PC-9 (cell line): ENCODE measurements around the gene MFN1. TPM values are rescaled to one million over a fixed set of nuclear protein-coding genes. Genes with fewer than 3 reads are reported as not detected.
"Not testable (repeated sequence)": the region's sequence is repeated elsewhere in the genome, so short reads cannot be mapped to it uniquely, and the experiment has no call there.

Experiments used
- BruUV-seq: library from RNA; stranded (reverse); fragments of 400-500 nt; replicated peaks from 2 replicates; lab custom pipeline; 2021; lab: Mats Ljungman, UMichigan
- CTCF ChIA-PET: fragments of 300-600 bp; sonication (Branson Sonifier 250); formaldehyde crosslinking; loops from one replicate; lab custom pipeline; 2022; ENCODE audit warnings: antibody characterized with exemption; lab: Charles Lee
- POLR2A ChIA-PET: fragments of 300-600 bp; sonication (Branson Sonifier 250); formaldehyde crosslinking; loops from one replicate; lab custom pipeline; 2022; ENCODE audit warnings: antibody characterized with exemption; ENCODE audit not compliant: unreplicated experiment; lab: Charles Lee
- DNase-seq, 2 experiments: peaks; one replicate each; pipeline versions ENCODE4 v3.0.0 to v3.0.0-alpha.2; 2015 to 2022; ENCODE audit warnings: mixed read lengths in 1 of 2
- H2AFZ ChIP-seq: fragments of 200-600 bp; sonication (generic); 2 replicates; pipeline ENCODE4 v1.8.1; 2017; ENCODE audit warnings: antibody characterized with exemption
- H3F3A ChIP-seq: fragments of 200-600 bp; sonication (generic); 2 replicates; pipeline ENCODE4 v1.8.1; 2017; ENCODE audit warnings: antibody characterized with exemption, mild to moderate bottlenecking, low read depth; ENCODE audit not compliant: insufficient read depth
- H3K27ac ChIP-seq: fragments of 200-600 bp; sonication (generic); 2 replicates; pipeline ENCODE4 v1.6.1; 2016; ENCODE audit warnings: mixed run types
- H3K27me3 ChIP-seq: fragments of 200-600 bp; sonication (generic); 2 replicates; pipeline ENCODE4 v1.6.1; 2016; ENCODE audit warnings: low read depth, mixed run types; ENCODE audit not compliant: insufficient read depth
- H3K36me3 ChIP-seq: fragments of 200-600 bp; sonication (generic); 2 replicates; pipeline ENCODE4 v1.6.1; 2016; ENCODE audit warnings: low read depth, mixed run types
- H3K4me1 ChIP-seq: fragments of 200-600 bp; sonication (generic); replicated peaks from 2 replicates; pipeline ENCODE4 v1.6.1; 2016; ENCODE audit warnings: mixed run types; ENCODE audit not compliant: insufficient read depth
- H3K4me2 ChIP-seq: fragments of 200-600 bp; sonication (generic); 2 replicates; pipeline ENCODE4 v1.6.1; 2017; ENCODE audit warnings: mixed run types
- H3K4me3 ChIP-seq: fragments of 200-600 bp; sonication (generic); 2 replicates; pipeline ENCODE4 v1.6.1; 2016; ENCODE audit warnings: mixed run types
- H3K79me2 ChIP-seq: fragments of 200-600 bp; sonication (generic); 2 replicates; pipeline ENCODE4 v1.6.1; 2017; ENCODE audit warnings: low read depth, mixed run types
- H3K9me2 ChIP-seq: fragments of 200-600 bp; sonication (generic); 2 replicates; pipeline ENCODE4 v1.8.1; 2017; ENCODE audit warnings: mild to moderate bottlenecking; ENCODE audit not compliant: insufficient read depth
- H3K9me3 ChIP-seq: fragments of 200-600 bp; sonication (generic); 2 replicates; pipeline ENCODE4 v1.8.1; 2016; ENCODE audit warnings: low read depth; ENCODE audit not compliant: insufficient read depth
- H4K20me1 ChIP-seq: fragments of 200-600 bp; sonication (generic); 2 replicates; pipeline ENCODE4 v1.8.1; 2017; ENCODE audit not compliant: insufficient read depth
- EZH2 ChIP-seq: fragments of 200-600 bp; sonication (generic); IDR thresholded peaks from 2 replicates; pipeline ENCODE4 v1.8.0; 2017; ENCODE audit warnings: antibody characterized with exemption, low read depth
- intact Hi-C: fragments of 100-400 bp; cut with micrococcal nuclease; formaldehyde crosslinking; loops from one replicate; pipeline ENCODE4 v1.10.0; 2022; ENCODE audit not compliant: unreplicated experiment
- total RNA-seq: library from RNA; stranded (reverse); gene quantifications from 2 replicates; pipeline ENCODE4 v1.2.3, GENCODE V29; 2021
- TF ChIP-seq, protein P1 (sequence below): fragments of 200-600 bp; sonication (generic); conservative IDR thresholded peaks from 2 replicates; pipeline ENCODE4 v1.6.1; 2017; ENCODE audit warnings: mixed run types, antibody characterized with exemption, mild to moderate bottlenecking, moderate library complexity

MFN1 gene
- total RNA-seq, 1 experiment from 2014 or later, result 69.1 TPM

DNA sequence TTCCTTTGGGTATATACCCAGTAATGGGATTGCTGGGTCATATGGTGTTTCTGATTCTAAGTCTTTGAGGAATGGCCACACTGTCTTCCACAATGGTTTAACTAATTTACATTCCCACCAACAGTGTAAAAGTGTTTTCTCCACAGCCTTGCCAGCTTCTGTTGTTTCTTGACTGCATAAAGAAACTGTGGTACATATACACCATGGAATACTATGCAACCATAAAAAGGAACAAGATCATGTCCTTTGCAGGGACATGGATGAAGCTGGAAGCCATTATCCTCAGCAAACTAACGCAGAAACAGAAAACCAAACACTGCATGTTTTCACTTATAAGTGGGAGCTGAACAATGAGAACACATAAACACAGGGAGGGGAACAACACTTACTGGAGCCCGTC lies 40.1 kb upstream of the MFN1 start:
- H3K79me2 ChIP-seq, H3K27ac ChIP-seq, intact Hi-C loops, H3K27me3 ChIP-seq, H4K20me1 ChIP-seq, BruUV-seq, H3F3A ChIP-seq, POLR2A ChIA-PET, H3K9me2 ChIP-seq, H3K9me3 ChIP-seq, DNase-seq, H3K4me1 ChIP-seq, H3K4me3 ChIP-seq, H3K36me3 ChIP-seq, H3K4me2 ChIP-seq, H2AFZ ChIP-seq: not testable (repeated sequence)
- CTCF ChIA-PET, result interaction anchor here (0.7 kb wide), 1 partner anchor 548 kb away, joined by 4 read pairs; no protein-coding TSS in a partner anchor

DNA sequence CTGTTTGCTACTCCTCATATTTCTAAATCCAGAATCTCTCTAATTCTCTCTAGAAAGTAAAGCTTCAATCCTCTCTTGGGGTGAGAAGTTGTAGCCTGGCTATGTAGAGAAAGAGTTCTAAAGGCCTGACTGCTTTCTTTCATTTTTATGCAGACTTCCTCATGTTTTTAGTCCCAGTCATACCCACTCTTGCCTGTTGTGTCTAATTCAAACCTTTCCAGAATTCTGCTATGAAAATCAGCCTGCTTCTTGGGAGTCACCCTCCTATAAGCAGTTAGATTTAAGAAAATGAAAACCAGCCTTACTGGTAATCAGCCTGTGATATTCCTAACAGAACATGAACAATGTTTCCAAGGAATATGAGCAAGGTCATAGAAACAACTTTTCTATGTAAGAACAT lies 39.5 kb upstream of the MFN1 start:
- BruUV-seq, result no TSS peak
- Histone ChIP-seq H3K79me2 (no peaks in the 10 kb centered on the region), H3K4me2 (no peak overlapping the region), H2AFZ (no peak overlapping the region), H3F3A (no peaks in the 10 kb centered on the region), H3K27ac (no peak overlapping the region), H3K9me3 (no peaks in the 10 kb centered on the region), H3K4me1 (no peaks in the 10 kb centered on the region), H3K4me3 (no peak overlapping the region), H4K20me1 (no peaks in the 10 kb centered on the region), H3K36me3 (no peaks in the 10 kb centered on the region), H3K27me3 (no peaks in the 10 kb centered on the region), H3K9me2 (no peaks in the 10 kb centered on the region)
- DNase-seq, result no peak
- POLR2A ChIA-PET, result no interaction called here
- CTCF ChIA-PET, result interaction anchor here (0.7 kb wide), 1 partner anchor 853 kb away, joined by 4 read pairs; no protein-coding TSS in a partner anchor
- TF ChIP-seq, protein P1, sequence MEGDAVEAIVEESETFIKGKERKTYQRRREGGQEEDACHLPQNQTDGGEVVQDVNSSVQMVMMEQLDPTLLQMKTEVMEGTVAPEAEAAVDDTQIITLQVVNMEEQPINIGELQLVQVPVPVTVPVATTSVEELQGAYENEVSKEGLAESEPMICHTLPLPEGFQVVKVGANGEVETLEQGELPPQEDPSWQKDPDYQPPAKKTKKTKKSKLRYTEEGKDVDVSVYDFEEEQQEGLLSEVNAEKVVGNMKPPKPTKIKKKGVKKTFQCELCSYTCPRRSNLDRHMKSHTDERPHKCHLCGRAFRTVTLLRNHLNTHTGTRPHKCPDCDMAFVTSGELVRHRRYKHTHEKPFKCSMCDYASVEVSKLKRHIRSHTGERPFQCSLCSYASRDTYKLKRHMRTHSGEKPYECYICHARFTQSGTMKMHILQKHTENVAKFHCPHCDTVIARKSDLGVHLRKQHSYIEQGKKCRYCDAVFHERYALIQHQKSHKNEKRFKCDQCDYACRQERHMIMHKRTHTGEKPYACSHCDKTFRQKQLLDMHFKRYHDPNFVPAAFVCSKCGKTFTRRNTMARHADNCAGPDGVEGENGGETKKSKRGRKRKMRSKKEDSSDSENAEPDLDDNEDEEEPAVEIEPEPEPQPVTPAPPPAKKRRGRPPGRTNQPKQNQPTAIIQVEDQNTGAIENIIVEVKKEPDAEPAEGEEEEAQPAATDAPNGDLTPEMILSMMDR, result no peak
- TF ChIP-seq EZH2, result no peak
- intact Hi-C loops, result loop anchor here (2.0 kb wide), 1 partner anchor 203 kb away; no protein-coding TSS in a partner anchor

DNA sequence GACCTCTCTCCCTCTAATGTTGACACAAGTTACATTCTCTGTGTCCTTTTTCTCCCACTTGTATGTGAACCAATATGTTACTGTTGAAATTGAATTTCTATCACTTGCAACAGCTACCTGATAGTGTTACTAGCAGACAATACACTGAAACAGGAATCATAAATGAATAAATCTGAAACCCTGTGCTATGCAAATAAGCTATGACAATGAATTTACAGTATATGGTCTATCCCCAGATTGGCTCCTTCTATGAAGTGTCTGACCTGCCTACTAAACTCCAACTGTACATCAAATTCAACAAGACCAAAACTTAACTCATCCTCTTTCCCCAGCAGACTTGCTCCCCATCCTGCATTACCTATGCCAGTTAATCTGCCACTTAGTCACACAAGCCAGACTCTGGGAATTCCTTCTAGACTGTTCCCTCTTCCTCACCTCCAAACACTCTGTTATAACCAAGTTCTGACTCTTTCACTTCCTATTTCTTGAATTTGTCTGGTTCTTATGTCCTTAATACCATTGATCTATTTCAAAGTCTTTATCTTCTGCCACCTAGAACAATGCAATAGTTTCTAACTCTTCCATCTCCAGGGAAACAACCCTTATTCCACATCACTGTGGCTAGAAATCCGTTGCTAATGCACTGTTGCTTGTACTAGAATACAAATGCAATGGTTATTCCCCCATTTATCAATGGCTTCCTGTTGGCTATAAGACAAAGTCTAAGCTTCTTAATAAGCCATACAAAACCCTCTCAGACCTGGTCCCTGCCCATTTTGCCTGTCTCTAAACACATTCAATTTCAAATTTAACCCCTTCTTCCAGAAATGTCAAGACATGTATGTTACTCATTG lies 38.1 kb upstream of the MFN1 start:
- Histone ChIP-seq H3K27ac (no peak overlapping the region), H4K20me1 (no peaks in the 10 kb centered on the region), H3K4me2 (no peak overlapping the region), H3K9me2 (no peaks in the 10 kb centered on the region), H3K9me3 (no peaks in the 10 kb centered on the region), H3K36me3 (no peaks in the 10 kb centered on the region), H3K4me3 (no peak overlapping the region), H2AFZ (no peak overlapping the region), H3K27me3 (no peaks in the 10 kb centered on the region), H3K79me2 (no peaks in the 10 kb centered on the region), H3K4me1 (no peaks in the 10 kb centered on the region), H3F3A (no peaks in the 10 kb centered on the region)
- TF ChIP-seq EZH2, result no peak
- TF ChIP-seq, protein P1, result no peak
- CTCF ChIA-PET, result no interaction called here
- BruUV-seq, result no TSS peak
- POLR2A ChIA-PET, result no interaction called here
- no peak for DNase-seq
- intact Hi-C loops, result loop anchor here (2.0 kb wide), 1 partner anchor 205 kb away; no protein-coding TSS in a partner anchor
